ENCODE results near the gene RBL1. TPM values are rescaled to one million over a fixed set of nuclear protein-coding genes. Genes with fewer than 3 reads are reported as not detected.

The RBL1 gene
- total and polyA plus RNA-seq, 9 donors: 3.0 to 11.1 (median 7.5) TPM

- Histone ChIP-seq H3K4me3 (no peak overlapping the region), H3K27me3 (no peaks in the 10 kb centered on the region), H3K9me3 (no peaks in the 10 kb centered on the region), H3K4me1 (ENCODE audit: insufficient read depth) (no peaks in the 10 kb centered on the region), H3K36me3 (no peaks in the 10 kb centered on the region), H3K27ac (no peak overlapping the region)
- TF ChIP-seq POLR2A (IDR thresholded peaks at IDR 0.05) (no peak), EP300 (IDR thresholded peaks at IDR 0.05) (no peak), CTCF (IDR thresholded peaks at IDR 0.05) (no peak)
- WGBS, 3 donors: 91 to 92% (median 92%) methylated on average over 6 of the region's 6 CpGs
- intact Hi-C loops (cut with DNase I): no loop called here
- no peak for DNase-seq
These were observed 27.6 kb upstream of the RBL1 start for GRCh38 chr20:37123441-37123840.

- Histone ChIP-seq H3K4me3 (no peak overlapping the region), H3K27me3 (no peaks in the 10 kb centered on the region), H3K27ac (no peak overlapping the region), H3K9me3 (no peaks in the 10 kb centered on the region), H3K4me1 (ENCODE audit: insufficient read depth) (no peaks in the 10 kb centered on the region), H3K36me3 (no peaks in the 10 kb centered on the region)
- TF ChIP-seq POLR2A (IDR thresholded peaks at IDR 0.05): no peak
- TF ChIP-seq CTCF (IDR thresholded peaks at IDR 0.05): no peak
- TF ChIP-seq EP300 (IDR thresholded peaks at IDR 0.05): no peak
- intact Hi-C loops (cut with DNase I): no loop called here
- 44 to 55% (median 55%) methylated on average over 4 of the region's 4 CpGs for WGBS, 3 donors
- no peak for DNase-seq
These were observed 24.7 kb upstream of the RBL1 start for GRCh38 chr20:37120497-37120896.

- Histone ChIP-seq H3K9me3 (no peaks in the 10 kb centered on the region), H3K27ac (no peak overlapping the region), H3K4me3 (no peak overlapping the region), H3K4me1 (ENCODE audit: insufficient read depth) (no peaks in the 10 kb centered on the region), H3K36me3 (no peaks in the 10 kb centered on the region), H3K27me3 (no peaks in the 10 kb centered on the region)
- WGBS, 3 donors: 90 to 95% (median 92%) methylated on average over 7 of the region's 7 CpGs
- TF ChIP-seq CTCF (IDR thresholded peaks at IDR 0.05): no peak
- no peak for TF ChIP-seq EP300 (IDR thresholded peaks at IDR 0.05)
- no peak for TF ChIP-seq POLR2A (IDR thresholded peaks at IDR 0.05)
- intact Hi-C loops (cut with DNase I): no loop called here
- no peak for DNase-seq
These were observed 23.7 kb upstream of the RBL1 start for GRCh38 chr20:37119356-37120036.

- Histone ChIP-seq H3K4me1 (ENCODE audit: insufficient read depth) (no peaks in the 10 kb centered on the region), H3K9me3 (no peaks in the 10 kb centered on the region), H3K4me3 (no peak overlapping the region), H3K27ac (no peak overlapping the region), H3K36me3 (no peaks in the 10 kb centered on the region), H3K27me3 (no peaks in the 10 kb centered on the region)
- TF ChIP-seq CTCF (IDR thresholded peaks at IDR 0.05) (no peak), EP300 (IDR thresholded peaks at IDR 0.05) (no peak), POLR2A (IDR thresholded peaks at IDR 0.05) (no peak)
- intact Hi-C loops (cut with DNase I): no loop called here
- no peak for DNase-seq
- whole genome bisulfite sequencing, 3 donors: 93 to 96% (median 93%) methylated on average over 8 of the region's 8 CpGs
These were observed 18.2 kb upstream of the RBL1 start for GRCh38 chr20:37114012-37114411.

Measured in ovary (tissue), 9 donors.